ENCODE data around the gene DDX47.
"Not testable (repeated sequence)": the region's sequence is repeated elsewhere in the genome, so short reads cannot be mapped to it uniquely, and the experiment has no call there.

DDX47 gene

DNA sequence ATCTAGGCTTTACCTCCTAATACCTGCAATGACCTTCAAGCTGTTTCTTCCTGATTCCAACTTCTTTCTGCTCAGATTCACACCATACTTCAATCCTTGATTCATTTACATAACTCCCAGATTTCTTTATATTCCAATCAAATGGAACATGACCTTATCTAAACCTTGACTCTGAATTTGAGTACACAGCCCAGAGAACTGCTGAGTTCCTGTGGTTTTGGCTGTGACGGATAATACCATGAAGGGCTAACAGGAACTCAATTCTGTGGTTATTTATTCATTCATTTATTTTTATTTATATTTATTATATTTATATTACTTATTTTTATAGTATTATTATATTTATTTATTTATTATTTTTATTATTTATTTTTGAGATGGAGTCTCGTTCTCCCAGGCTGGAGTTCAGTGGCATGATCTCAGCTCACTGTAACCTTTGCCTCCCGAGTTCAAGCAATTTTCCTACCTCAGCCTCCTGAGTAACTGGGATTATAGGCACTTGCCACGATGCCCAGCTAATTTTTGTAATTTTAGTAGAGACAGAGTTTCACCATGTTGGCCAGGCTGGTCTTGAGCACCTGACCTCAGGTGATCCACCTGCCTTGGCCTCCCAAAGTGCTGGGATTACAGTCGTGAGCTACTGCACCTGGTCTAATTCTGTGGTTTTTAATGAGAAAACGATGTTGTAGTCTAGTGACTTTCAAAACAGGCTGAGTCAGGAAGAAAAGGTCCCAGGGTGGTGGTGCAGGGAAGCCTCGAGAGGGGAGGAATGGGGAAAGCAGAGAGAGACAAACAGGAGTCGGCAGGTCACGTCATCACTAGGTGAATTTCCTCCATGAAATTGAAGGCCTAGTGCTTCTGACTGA, 16.0 kb upstream of the DDX47 start:
- DNase-seq (ENCODE audit: low read depth, low spot score) = no peak

DNA sequence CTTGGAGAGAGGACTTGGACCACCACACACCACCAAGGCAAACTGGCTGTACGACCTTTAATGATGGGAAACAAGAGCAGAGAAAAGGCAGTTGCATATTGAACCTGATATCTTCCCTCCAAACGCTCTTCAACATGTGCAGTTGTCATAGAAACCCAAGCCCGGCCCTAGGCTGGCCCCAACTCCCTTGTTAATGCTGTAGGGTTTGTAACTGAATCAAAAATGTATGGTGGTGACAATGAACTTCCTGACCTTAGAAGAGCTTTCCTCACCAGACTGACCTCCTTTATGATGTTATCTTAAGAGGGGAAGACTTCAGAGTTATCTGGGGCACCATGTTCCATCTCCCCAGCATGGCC, 15.4 kb upstream of the DDX47 start:
- no peak for DNase-seq (ENCODE audit: low read depth, low spot score)

DNA sequence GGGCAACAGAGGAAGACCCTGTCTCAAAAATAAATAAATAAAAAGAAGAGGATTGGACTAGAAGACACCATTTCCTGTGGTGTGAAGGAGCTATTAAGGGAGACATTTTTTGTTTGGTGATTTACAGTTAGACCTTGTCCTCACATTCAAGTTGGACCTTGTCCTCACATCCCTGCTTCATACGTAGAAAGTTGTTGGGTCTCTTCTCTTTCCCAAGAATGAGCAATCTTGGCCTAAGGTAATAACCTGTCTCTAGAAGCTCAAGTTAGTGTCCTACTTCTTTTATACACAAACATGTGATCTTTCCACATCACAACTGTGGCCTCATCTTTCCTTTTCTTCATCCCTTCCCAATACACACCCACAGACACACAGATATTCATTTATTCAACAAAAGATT, 14.7 kb upstream of the DDX47 start:
- no peak for DNase-seq (ENCODE audit: low read depth, low spot score)

DNA sequence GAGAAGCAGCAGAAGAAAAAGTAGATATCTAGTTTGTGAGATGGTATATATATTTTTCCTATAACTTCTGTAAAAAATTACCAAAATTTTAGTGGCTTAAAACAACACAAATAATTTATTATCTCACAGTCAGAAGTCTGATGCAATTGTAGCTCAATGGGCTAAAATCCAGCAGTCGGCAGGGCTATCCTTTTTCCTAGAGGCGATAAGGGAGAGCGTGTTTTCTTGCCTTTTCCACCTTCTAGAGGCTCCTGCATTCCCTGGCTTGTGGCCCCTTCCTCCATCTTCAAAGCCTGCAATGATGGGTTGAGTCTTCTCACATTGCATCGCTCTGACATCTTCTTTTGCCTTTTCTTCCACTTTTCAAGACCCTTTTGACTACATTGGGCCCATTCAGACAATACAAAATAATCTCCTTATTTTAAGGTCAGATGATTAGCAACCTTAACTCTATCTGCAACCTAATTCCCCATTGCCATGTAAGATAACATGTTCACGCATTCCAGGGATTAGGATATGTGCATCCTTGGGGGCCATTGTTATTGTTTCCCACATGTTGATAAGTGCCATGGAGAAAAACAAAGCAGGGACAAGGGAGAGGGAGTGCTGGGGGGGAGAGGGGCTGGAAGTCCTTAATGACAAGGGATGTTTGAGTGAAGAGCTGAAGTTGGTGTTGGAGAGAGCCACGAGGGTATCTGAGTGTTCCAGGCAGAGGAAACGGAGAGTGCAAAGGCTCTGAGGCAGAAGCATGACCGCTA, 13.8 kb upstream of the DDX47 start:
- no peak for DNase-seq (ENCODE audit: low read depth, low spot score)

DNA sequence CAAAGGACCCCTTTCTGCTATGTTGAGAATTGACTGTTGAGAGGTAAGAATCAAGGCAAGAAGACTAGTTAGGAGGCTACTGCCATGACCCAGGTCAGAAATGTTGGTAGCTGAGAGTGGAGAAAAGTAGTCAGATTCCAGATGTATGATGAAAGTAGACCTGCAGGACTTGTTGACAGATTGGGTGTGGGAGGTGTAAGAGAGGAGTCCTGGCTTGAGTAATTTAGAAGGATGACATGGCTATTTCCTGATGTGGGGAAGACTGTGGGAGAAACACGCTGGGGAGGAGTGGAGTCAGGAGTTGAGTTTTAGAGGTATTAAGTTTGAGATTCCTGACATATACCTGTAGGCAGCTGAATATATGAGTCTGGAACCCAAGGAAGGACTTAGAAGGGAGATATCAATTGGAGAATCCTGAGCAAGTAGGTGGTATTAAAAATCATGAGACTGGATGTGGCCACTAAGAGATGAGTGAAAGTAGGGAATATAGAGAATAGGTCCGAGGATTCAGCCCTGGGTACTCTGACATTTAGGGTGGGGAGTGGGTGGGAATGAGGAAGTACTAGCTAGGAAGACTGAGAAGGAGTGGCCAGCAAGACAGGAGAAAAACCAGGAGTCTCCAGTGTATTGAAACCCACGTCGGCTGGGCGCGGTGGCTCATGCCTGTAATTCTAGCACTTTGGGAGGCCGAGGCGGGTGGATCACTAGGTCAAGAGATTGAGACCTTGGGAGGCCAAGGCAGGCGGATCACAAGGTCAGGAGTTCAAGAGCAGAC, 12.6 kb upstream of the DDX47 start:
- no peak for DNase-seq (ENCODE audit: low read depth, low spot score)

DNA sequence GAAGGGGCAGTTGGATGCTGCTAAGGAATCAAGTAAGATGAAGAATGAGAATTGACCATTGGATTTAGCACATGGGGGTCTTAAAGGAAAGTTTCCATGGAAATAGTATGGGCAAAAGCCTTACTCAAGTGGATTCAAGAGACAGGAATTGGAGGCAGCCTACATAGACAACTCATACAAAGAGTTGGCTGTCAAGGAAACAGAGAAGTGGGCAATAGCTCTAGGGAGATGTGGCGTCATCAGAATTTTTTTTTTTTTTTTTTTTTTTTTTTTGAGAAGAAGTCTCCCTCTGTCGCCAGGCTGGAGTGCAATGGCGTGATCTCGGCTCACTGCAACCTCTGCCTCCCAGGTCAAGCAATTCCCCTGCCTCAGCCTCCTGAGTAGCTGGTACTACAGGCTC, 11.5 kb upstream of the DDX47 start:
- not testable (repeated sequence) for DNase-seq (ENCODE audit: low read depth, low spot score)

DNA sequence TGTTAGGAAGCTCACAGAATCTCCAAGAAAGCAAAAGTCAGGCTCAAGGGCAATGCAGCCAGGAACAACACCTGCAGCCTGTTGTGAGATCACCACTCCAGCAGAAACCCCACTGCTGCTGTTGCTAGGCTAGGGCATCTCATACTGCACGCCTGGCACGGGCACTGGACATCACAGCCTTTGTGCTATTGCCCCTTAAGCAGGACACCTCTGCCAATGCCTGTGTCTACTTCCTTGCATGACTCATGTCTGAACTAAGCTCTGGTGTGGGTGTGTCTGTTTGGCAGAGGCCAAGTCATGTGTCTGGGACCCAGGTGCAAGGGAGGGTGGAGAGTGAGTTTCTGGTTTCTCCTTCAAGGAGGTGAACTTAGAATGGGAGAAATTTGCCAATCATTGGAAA, 10.0 kb upstream of the DDX47 start:
- no peak for DNase-seq (ENCODE audit: low read depth, low spot score)

DNA sequence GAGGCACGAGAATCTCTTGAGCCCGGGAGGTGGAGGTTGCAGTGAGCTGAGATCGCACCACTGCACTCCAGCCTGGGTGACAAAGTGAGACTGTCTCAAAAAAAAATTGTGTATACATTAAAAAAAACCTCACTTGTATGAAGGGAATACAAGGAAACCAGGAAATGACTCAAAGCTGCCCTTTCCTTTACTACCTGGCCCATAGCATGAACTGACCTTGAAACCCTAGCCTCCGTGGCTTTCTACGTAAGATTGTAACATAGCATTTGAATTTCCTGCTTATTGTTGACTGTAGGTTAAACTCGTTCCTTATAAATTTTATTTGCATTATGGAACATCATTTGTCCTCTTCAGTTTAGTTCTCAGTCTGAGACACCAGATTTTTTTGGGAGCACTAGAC, 9.1 kb upstream of the DDX47 start:
- DNase-seq (ENCODE audit: low read depth, low spot score) = no peak

DNA sequence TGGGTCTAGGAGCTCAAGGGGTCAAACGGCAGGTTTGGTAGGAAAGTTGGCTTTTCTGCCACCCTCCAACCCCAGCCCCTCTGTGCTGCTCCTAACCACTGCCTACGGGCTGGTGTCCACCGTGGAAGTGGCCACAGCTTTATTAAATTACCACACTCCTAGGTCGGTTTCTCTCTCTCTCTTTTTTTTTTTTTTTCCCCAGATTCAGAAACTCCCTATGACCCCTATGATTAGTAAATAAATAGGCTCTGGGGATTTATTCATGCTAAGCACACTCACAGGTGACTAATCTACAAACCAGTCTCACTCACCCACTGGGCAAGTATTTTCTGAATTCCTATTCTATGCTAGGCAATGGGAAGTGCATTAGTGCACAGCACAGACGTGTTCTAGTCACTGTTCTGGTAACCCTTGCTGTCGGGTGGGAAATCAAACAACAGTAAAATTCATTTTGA, 8.7 kb upstream of the DDX47 start:
- no peak for DNase-seq (ENCODE audit: low read depth, low spot score)

DNA sequence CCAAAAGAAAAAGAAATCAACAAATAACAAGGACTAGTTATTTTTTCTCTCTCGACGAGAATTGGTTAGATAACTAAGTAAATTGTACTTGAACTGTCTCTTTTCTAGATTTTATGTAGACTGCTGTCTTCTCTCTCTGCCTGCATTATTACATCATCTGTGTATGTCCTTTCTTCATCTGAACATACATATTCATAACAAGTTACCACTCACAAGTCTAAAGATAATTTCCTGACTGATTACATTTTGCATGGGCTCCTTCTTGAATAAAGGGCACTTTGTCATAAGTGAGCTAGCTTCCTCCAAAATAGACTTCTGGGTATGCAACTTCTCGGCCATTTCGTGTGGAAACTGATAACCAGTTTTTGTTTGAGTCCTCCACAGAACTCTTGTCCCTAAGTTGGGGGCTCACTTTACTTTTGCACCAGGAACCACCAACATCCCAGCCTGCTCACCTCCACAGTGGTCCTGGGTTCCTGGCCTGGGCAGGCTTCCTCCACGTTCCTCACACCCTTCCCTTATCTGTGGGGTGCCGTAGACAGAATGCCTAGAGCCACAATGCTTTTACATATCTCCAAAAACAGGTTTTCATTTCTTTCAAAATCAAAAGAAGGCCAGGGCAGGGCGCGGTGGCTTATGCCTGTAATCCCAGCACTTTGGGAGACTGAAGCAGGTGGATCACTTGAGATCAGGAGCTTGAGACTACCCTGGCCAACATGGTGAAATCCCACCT, 6.2 kb upstream of the DDX47 start:
- DNase-seq (ENCODE audit: low read depth, low spot score) = no peak

DNA sequence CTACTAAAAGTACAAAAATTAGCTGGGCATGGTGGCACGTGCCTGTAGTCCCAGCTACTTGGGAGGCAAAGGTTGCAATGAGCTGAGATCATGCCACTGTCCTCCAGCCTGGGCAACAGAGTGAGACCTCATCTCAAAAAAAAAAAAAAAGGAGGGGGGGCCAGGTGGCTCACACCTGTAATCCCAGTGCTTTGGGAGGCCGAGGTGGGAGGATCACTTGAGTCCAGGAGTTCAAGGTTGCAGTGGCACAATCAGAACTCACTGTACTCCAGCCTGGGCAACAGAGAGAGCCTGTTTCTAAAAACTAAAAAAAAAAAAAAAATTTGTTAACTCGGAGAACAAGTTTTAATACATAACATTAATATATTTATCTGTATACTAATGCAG, 5.6 kb upstream of the DDX47 start:
- DNase-seq (ENCODE audit: low read depth, low spot score) = not testable (repeated sequence)

DNA sequence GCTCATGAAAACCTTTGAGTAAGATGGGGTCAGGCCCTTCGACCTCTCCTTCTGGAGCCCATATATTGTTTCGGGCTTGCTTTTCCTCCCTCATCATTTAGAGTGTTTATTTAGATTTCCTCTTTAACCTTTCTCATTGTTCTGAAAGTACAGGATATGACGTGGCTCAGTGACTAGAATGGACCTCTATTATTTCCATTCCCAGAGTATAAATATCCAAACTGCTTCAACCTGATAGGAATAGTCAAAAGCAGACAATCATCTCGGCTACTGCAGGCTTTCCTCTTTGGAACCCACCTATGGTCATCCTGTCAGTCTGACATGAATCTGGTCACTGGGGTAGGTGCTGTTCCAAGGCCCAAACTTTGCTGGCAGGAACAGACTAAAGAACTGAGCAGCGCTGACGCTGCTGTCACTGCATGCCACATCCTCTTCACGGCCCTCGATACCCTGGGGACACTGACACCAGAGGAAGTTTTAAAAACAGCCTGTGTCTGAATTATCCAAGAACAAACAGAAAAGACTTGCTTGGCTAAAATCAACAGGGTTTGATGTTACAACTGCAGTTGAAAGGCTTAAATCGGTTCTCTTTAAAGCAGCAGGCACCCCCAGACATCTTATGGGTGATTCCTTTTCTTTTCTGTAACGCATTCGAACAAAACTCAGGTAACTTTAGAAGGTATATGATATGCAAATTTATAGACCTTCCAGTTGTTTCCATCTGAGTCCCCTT, 5.0 kb upstream of the DDX47 start:
- no peak for DNase-seq (ENCODE audit: low read depth, low spot score)

DNA sequence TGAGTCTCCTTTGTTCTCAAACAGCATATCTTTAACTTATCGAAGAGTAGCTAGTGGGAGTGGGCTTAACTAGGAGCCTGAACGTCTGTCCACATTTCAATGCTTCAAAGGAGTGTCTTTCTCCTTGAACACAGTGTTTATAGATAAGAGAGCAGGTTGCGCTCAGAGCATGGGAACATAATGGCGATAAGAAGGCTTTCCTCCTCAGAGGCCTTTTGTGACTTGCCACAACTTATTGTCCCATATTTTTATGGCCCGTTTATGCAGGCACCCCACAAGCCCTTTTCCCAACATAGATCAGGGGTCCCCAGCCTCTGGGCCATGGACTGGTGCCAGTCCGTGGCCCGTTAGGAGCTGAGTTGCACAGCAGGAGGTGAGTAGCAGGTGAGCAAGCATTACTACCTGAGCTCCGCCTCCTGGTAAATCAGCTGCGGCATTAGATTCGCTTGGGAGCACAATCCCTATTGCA, 2.6 kb upstream of the DDX47 start:
- DNase-seq (ENCODE audit: low read depth, low spot score) = no peak

DNA sequence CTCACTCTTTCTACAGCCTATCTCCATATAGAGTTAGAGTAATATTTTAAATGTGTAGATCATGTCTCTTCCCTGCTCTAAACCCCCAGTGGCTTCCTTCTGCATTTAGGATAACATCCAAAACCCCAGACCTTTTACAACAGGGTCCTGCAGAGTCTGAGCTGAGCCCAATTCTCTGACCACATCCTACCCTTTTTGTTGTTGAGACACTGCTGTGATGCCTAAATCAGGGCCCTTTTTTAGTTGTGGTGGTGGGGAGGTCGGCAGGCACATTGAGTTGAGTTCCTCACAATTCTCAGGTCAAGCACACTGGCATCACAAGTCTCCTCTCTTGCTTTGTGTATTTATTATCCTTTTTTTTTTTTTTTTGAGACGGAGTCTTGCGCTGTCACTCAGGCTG, 1.8 kb upstream of the DDX47 start:
- DNase-seq (ENCODE audit: low read depth, low spot score) = no peak

DNA sequence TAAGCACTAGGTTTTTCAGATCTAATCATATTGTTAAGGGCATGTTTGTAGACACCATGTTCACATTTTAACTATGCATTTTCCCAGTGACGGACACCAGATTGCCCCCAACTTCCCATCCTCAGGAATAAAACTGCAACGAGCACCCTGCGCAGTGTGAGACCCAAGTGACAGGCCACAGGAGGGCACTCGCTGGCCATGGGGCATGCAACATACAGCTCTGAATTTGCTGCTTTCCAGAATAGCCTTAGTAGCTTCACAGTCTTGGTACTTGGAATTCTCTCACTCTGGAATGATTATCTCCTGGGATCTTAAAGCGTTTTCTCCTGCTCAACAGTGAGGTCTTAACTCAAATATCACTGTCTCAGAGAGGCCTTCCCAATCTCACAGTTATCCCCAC, 972 bp upstream of the DDX47 start:
- DNase-seq (ENCODE audit: low read depth, low spot score) = no peak

DNA sequence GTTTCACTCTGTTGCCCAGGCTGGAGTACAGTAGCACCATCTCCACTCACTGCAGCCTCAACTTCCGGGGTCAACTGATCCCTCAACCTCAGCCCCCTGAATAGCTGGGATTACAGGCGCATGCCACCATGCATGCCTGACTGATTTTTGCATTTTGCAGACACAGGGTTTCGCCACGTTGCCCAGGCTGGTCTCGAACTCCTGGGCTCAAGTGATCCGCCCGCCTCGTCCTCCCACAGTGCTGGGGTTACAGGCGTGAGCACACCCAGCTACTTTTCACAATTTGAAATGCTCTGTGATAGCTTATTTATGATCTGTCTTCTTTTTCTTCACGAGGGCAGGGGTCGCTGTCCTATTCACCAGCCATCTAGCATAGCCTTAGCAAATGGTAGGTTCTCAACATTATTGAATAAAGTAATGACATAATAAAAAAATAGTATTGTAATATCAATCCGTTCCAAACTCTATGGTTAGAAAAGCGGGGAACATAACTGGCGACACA, 477 bp upstream of the DDX47 start:
- DNase-seq (ENCODE audit: low read depth, low spot score) = no peak

DNA sequence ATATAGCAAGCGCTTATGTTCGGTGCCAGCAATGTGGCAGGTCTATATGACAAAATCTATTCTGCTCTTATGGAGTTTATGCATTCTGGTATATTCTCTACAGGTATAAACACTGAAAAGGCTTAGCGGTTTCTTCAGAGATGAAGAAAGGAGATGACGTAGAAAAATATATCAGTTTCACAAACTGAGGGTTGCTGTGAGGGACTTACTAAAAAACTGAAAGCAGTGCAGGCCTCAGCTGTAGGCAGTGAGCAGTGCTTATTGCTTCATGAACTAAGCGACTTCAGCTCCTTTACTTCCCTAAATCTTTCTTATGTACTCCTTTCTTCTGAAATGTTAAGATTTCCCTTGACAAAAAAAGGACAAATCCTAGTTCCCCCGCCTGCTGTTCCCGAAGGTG, 4.5 kb downstream of the DDX47 start:
- DNase-seq (ENCODE audit: low read depth, low spot score) = no peak

DNA sequence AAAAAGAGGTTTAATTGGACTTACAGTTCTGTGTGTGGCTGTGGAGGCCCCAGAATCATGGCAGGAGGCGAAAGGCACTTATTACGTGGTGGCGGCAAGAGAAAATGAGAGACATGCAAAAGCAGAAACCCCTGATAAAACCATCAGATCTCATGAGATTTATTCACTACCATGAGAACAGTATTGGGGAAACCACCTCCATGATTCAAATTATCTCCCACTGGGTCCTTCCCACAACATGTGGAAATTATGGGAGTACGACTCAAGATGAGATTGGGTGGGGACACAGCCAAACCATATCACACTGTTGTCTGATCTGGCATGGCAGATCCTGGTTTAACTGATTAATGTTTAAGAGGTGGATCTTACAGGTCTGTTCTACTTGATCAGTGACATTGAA, 5.6 kb downstream of the DDX47 start:
- no peak for DNase-seq (ENCODE audit: low read depth, low spot score)

DNA sequence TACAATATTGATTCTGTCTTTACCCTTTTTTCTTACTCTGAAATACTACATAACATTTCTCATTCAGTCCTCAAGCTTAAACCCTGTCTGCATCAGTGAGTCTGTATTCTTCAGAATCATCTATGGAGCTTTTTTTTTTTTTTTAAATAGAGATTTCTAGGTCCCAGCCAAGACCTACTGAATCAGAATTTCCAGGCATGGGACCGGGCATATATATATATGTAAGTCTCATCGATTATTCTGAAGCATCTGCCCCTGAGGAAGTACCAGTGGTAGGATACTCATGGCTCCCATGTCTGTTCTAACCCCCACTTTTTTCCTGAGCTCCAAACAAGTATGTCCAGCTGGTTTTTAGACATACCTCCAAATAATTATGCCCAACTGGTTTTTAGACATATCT, 6.1 kb downstream of the DDX47 start:
- DNase-seq (ENCODE audit: low read depth, low spot score) = no peak

DNA sequence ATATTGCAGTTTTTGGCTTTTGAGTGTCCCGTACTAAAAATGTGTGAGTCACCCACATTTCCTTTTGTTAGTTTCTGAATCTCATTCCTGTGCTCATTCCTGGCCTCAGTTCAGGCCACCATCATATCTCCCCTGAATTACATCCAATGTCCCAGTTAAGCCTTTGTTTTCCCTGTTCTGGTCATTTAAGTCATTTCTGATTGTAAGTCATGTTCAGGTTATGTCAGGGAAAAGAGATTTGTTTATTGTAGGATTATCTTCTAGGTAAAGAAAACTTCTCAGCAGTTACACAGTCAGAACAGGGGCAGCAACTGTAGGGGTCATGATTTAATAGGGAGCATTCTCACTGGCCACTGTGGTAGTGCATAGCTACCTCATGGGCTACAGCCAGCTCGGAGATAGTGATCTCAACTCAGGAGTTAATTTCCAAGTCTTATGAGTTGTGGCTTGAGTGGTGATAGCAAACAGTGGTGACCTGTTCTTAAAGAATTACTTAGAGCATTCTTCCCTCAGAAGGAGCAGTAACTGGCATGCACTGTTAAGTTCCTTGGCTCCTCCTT, 6.7 kb downstream of the DDX47 start:
- DNase-seq (ENCODE audit: low read depth, low spot score) = no peak

Data from brain pericyte (primary cell).